LHCN-M2 (cell line): ENCODE data around the gene SYNE1. TPM values are rescaled to one million over a fixed set of nuclear protein-coding genes. Genes with fewer than 3 reads are reported as not detected.

Source experiments
- total RNA-seq: library from RNA; depleted of rRNA; stranded (reverse); fragments of >200 nt; gene quantifications from 2 replicates; pipeline ENCODE4 v1.2.3, GENCODE V29; 2014; rRNA removed

The SYNE1 gene
- total RNA-seq, 1 experiment from 2014 or later: 55.1 TPM

Other genes with a start within 250 kb of the SYNE1 start
- 0.19 TPM in 1 of 2 replicates, not detected in the other for gene MYCT1, start 60.5 kb upstream of the SYNE1 start, total RNA-seq
- gene VIP, start 113.4 kb upstream of the SYNE1 start, total RNA-seq: 0.06 TPM in 1 of 2 replicates, not detected in the other